ENCODE results near the gene TSPAN4.

Gene TSPAN4

DNA sequence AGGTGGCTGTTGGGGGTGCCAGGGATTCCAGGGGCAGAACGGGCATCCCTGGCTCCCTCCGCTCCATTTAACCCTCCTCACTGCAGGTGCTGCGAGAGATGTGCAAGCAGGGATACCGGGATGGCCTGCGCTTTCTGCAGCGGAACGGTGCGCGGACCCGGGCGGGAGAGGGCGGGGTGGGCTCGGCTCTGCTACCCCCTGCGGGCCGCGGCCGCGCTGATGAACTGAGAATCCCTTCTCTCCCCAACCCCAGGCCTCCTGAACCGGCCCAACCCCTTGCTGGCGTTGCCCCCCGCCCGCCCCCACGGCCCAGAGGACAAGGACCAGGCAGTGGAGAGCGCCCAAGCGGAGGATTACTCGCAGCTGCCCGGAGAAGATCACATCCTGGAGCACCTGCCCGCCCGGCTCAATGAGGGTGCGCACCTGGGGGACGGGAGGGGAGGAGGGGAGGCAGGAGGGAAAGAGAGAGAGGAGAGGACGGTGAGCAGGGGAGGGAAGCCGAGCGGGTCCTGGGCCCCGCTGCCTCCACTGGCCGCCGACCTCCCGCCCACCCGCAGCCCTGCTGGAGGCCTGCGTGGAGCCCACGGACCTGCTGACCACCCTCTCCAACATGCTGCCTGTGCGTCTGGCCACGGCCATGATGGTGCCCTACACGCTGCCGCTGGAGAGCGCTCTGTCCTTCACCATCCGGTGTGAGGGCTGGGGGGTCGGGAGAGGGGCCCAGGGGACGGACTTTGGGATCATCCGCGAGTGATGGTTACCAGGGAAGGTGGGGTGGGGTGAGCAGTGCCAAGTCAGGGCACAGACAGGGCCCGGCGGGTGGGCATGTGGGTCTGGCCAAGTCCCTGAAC, 19.0 kb upstream of the TSPAN4 start:
- DNase-seq (ENCODE audit: low read depth, low spot score): no peak

DNA sequence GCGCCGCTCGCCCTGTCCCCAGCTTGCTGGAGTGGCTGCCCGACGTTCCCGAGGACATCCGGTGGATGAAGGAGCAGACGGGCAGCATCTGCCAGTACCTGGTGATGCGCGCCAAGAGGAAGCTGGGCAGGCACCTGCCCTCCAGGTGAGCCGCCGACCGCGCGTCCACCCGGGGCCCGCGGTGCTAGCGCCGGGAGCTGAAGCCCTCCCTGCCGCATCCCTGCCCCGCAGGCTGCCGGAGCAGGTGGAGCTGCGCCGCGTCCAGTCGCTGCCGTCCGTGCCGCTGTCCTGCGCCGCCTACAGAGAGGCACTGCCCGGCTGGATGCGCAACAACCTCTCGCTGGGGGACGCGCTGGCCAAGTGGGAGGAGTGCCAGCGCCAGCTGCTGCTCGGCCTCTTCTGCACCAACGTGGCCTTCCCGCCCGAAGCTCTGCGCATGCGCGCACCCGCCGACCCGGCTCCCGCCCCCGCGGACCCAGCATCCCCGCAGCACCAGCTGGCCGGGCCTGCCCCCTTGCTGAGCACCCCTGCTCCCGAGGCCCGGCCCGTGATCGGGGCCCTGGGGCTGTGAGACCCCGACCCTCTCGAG, 18.3 kb upstream of the TSPAN4 start:
- DNase-seq (ENCODE audit: low read depth, low spot score): no peak

DNA sequence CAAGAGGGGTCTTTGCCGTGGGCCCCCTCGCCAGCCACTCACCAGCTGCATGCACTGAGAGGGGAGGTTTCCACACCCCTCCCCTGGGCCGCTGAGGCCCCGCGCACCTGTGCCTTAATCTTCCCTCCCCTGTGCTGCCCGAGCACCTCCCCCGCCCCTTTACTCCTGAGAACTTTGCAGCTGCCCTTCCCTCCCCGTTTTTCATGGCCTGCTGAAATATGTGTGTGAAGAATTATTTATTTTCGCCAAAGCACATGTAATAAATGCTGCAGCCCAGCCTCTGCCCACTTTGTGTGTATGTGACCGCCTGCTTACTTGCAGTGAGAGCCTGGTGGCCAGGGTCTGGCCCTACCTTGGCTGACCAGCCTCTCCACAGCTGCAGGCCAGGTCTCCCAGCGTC, 17.7 kb upstream of the TSPAN4 start:
- no peak for DNase-seq (ENCODE audit: low read depth, low spot score)

DNA sequence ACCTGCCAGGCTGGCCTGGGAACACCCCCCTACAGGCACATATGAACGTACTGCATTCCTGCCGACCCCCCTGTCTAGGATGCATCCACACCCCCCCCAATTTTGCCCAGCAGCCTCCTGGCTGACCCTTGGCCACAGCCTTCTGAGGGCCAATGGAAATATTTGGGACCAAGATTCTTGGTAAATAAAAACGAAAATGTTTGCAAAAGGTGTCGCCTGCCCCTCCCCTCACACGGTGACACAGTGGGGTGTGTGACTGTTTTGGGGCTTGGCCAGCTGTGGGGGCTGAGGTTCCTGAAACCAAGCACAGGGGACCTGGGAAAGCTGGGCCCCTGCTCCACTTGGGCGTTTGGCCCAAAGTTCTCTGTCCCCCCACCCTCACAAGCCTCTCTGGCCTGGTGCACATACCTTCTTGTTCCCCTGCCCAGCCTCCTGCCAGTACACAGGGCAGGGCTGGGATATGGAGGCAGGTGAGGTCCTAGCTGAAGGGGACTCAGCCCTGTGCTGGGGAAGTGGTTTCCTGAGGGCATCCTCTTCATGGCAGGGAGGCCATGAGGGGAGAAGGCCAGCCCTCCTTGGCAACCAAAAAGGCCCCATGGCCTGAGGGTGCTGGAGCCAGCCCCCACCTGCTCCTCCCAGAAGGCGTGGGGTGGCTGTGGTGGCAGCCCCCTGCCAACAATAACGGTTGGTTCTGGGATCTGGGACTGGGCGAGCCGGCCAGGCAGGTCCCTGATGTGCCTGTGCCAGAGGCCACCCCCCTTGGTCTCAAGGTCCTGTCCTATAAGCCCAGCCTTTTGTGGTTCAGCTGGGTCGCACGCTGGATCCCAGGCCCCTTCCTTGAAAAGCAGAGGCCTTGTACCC, 17.1 kb upstream of the TSPAN4 start:
- DNase-seq (ENCODE audit: low read depth, low spot score): no peak

DNA sequence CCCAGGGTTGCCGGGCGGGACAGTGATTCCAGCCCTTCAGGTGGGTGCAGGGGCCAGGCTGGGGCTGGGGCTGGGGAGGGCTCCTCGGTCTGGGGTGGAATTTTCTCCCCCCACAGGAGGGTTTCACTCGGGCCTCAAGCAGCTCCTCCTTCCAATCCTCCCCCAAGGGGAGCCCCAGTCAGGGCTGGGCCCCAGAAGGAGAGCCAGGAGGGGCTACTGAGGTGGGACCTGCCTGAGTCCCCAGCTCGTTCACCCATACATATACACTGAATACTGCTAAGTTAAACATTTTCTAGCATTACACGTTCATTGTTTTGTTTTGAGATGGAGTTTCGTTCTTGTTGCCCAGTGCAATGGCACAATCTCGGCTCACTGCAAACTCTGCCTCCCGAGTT, 16.4 kb upstream of the TSPAN4 start:
- no peak for DNase-seq (ENCODE audit: low read depth, low spot score)

DNA sequence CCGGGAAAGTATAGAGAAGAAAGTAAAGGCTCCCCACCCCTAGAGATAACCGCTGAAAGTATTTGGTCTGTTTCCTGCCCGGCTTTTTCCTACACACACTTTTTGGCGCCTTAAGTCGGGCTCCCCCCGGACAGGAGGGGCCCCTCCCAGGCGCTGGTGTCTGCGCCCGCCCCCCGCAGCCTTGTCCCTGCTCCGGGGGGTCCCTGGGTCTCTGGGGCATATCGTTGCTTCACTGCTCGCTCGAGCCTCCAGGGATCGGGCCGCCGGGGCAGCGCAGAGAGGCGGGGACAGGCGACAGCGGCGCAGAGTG, 15.9 kb upstream of the TSPAN4 start:
- DNase-seq (ENCODE audit: low read depth, low spot score): no peak

DNA sequence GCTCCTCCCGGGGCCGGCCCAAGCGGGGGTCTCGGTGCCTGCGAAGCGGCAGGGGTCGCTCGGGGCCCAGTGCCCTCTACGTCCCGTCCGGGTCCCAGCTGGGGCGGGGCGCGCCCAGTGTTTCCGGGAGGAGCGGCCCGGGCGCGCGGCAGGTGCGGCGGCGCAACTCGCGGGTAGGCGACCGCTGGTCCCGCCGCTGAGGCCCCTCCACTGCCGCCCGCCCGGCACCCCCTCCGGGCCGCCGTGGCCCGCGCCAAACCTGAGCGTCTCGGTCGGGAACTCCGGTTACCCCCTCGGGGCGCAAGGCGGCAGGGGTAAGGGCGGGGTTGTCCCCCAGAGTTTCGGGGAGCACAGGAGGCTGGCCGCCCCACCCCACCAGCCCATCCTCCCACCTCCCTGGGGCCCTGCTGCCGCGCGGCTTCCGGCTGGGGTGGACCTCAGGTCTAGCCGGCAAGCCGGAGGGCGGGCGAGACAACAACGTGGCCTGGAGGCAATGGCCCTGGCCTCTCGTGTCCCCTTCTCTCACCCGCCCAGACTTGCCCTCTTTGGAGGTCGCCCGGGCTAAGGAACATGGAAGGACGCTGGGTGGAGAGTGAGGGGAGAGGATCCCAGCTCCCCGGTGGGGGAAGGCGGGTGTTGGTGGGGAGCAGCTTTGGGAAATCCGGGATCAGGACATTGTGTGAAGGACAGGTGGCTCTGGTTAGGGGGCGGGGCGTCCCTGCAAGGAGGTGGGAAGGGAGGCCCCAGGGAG, 15.3 kb upstream of the TSPAN4 start:
- no peak for DNase-seq (ENCODE audit: low read depth, low spot score)

DNA sequence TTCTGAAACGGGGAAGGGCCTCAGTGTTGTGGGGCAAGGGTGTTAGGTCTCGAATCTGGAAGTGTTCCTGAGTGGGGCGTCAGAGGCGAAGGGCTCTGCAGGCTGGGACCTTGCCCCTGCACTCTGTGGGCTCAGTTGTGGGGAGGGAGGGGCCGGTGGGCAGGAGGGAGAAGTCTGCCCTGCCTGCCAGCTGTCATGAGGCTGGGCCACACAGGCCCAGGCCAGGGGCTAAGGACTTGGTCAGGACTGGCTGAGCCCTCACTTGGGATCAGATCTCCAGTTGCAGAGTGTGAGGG, 14.8 kb upstream of the TSPAN4 start, which contains the start of gene CRACR2B:
TSS of gene CRACR2B (plus strand) at position 23 of the 296 bp plus-strand sequence. CDS start 689 bp downstream, outside the sequence.
- no peak for DNase-seq (ENCODE audit: low read depth, low spot score)

DNA sequence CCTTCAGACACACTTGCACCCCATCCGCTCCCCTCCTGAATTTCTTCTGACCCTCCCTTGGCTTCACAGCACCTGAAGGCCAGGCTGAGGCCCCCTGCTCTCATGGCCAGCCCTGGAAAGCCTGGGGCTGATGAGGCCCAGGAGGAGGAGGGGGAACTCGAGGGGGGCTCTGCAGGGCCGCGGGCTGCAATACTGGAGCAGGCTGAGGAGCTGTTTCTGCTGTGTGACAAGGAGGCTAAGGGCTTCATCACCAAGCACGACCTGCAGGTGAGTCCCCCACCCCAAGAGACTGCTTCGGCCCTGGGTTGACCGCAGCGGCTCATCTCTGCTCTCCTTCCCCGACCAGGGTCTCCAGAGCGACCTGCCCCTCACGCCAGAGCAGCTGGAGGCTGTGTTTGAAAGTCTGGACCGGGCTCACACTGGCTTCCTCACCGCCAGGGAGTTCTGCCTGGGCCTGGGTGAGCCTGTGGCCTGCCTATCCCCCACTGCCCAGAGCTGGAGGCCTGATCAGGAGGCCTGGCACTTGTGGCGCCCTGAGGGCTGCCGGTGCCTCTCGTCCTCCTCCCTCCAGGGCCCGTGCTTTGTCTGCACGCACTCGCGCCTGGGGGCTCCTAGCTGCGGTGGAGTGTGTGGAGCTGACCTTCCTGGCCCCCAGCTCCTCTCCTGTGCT, 14.0 kb upstream of the TSPAN4 start:
- no peak for DNase-seq (ENCODE audit: low read depth, low spot score)

DNA sequence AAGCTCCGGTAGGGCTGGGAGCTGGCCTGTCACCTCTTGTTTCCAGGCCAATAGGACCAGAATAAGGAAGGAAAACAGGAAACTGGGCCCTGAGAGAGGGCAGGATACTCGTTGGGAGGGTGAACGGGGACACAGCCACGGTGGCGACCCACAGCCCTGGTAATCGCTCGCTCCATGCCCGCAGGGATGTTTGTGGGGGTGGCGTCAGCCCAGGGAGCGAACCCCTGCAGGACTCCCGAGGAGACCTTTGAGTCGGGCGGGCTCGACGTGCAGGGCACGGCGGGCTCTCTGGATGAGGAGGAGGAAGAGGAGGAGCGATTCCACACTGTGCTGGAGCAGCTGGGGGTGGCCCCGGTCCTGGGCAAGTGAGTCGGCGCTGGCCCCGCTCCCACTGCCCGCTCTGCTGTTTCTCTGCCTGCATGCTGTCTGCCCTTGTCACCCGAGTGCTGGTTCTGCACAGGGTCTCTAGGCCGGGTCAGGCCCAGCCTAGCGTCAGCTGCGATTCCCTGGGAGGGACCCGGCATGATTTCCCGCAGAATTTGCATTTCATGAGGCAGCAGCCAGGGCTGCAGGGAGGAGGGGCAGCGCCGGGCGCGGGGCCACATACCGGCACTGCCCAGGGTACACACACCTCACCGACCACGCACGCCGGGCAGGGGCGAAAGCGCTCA, 13.3 kb upstream of the TSPAN4 start:
- DNase-seq (ENCODE audit: low read depth, low spot score): no peak

DNA sequence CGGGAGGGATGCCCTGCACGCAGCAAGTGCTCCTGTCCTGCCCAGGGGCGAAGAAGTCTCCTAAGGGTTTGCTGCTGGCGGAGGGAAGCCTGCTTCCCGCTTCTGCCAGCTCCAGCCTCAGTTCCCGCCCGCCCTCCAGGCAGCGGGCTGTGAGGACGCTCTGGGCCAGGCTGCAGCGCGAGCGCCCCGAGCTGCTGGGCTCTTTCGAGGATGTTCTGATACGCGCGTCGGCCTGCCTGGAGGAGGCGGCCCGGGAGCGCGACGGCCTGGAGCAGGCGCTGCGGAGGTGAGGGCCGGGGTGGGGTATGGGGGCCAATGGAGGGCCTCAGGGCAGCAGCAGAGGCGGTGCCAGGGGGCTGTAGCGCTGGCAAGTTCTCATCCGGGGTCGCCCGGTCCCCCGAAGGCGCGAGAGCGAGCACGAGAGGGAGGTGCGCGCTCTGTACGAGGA, 12.8 kb upstream of the TSPAN4 start:
- DNase-seq (ENCODE audit: low read depth, low spot score): no peak

DNA sequence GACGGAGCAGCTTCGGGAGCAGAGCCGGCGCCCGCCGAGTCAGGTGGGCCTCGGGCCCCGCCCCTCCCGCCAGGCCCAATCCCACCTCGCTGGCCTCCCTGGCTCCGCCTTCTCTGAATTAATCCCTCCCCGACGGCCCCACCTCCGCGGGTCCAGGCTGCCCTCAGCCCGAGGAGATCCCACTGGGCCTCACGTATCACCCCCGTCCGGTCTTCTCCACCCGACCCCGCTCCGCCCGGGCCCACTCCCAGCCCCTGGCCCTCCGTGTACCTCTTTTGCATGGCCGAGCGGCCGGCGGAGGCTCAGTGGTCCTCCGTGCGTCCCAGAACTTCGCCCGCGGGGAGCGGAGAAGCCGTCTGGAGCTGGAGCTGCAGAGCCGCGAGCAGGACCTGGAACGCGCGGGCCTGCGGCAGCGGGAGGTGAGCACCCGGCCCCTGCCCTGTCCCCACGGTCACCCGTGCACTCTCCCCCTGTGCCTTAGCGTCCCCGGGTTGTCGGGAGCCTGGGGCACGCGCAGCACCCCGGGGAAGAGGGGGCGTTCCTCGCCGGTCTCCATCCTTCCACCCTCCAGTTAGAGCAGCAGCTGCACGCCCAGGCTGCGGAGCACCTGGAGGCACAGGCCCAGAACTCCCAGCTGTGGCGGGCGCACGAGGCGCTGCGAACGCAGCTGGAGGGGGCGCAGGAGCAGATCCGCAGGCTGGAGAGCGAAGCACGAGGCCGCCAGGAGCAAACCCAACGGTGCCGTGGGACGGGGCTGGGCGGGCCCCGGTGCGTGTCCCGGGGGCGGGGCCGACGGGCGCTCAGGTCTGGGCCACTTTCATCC, 12.1 kb upstream of the TSPAN4 start:
- DNase-seq (ENCODE audit: low read depth, low spot score): peak; percentile 46

DNA sequence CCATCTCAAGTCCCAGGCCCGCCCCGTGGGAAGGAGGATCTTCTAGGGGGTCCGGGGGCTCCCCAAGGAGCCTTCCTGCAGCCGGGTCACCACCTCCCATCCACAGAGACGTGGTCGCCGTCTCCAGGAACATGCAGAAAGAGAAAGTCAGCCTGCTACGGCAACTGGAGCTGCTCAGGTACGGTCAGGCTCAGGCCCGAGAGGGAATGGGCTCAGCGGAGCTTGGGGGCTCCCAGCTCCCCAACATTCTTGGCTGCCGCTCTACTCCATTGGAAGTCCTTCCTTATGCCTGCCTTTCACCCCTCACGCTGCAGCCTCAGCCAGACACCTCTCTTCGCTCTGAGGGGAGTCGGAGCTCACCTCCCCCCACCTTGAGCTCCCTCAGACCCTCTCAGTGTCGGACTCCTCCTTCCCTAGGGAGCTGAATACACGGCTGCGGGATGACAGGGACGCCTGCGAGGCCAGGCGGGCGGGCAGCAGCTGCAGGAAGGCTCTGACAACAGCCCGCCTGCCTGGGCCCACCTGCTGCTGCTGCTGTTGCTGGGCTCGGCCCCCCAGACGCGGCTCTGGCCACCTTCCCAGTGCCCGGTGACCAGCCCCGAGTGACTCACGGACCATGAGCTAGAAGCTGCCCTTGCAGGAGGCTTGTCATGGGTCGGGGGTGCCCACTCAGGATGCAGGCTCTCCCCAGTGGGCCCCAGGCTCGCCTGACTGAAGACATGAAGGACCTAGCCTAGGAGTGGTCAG, 11.4 kb upstream of the TSPAN4 start:
- no peak for DNase-seq (ENCODE audit: low read depth, low spot score)

DNA sequence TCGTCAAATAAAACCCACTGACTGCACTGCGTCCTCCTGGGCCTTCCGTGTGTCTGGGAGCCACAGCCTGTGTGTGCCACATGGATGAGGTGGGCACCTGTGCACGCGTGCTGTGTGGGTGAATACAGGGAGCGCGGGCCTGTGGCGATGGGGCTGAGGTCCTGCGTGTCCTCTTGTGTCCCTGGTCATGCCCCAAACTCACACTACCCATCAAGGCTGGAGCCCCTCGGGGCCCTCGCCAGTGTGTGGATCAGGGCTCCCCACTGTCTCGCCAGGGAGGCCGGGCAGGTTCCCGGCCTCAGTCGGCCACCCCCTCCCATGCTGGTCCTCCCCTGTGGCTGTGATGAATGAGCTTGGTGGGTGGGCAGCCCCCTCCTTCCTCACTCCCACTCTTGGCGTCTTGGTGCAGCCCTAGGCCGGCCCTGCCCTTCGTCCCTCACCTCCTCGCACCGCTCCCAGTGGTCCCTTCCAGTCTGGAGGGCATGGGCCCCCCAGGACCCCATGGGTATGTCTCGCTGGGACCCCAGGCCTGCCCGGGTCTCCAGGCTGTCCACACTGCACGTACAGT, 10.6 kb upstream of the TSPAN4 start:
- DNase-seq (ENCODE audit: low read depth, low spot score): no peak

DNA sequence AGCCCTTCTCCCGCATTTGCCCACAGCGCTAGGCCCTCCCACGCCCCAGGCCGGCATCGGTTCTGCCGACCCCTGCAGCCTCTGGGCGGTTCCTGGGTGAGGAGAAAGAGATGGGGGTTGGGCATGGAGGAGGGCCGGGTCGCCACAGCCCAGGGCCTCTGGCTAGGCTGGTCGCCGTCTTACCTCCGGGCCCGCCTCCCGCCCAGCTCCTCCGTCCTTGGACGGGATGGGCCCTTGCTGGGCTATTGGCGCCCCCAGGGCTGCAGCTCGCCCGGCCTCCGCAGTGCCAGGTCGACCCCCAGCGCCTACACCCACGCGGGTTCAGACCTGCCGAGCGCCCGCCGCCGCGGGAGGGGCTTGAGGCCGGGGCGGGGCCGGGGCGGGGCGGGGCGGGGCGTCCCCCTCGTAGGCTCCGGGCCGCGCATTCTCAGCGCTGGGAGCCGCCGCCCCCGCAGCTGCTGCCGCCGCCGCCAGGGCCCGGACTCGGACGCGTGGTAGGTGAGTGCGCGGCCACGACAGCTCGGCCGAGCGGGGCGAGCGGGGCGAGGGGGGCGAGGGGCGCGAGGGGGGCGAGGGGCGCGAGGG, 10.0 kb upstream of the TSPAN4 start, which contains the start of gene CD151:
TSS of gene CD151 (plus strand) at position 424 of the 585 bp plus-strand sequence. CDS start 3,118 bp downstream, outside the sequence.
- DNase-seq (ENCODE audit: low read depth, low spot score): no peak

DNA sequence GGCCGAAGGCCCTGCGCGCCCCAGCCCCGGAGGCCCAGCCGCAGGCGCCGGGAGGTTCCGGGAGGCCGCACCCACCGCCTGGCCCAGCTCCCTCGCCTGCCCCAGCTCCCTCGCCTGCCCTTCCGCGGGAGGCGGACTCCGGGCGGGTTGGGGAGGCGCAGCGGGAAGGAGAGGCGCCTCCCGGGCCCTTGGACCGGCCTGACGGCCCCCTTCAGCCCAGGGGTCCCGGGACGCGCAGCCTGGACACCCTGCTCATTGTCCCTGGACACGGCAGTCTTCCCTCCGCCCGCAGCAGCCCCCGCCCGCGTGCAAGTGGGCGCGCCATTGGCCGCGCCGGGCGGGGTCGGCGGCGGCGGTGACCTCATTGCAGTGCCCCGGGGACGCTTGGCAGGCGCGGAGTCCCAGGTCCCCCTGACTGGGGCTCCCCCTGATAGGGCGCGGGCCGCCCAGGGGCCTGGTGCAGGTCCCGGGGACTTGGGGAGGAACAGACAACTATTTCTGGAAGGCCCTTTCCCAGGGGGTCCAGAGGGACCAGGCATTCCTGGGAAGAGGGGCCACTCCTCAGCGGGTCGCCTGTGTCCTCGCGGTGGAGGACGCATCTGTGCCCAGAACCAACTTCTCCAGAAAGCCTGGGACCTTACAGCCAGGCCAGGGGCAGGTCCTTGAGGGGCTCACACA, 9.4 kb upstream of the TSPAN4 start:
- DNase-seq (ENCODE audit: low read depth, low spot score): no peak

DNA sequence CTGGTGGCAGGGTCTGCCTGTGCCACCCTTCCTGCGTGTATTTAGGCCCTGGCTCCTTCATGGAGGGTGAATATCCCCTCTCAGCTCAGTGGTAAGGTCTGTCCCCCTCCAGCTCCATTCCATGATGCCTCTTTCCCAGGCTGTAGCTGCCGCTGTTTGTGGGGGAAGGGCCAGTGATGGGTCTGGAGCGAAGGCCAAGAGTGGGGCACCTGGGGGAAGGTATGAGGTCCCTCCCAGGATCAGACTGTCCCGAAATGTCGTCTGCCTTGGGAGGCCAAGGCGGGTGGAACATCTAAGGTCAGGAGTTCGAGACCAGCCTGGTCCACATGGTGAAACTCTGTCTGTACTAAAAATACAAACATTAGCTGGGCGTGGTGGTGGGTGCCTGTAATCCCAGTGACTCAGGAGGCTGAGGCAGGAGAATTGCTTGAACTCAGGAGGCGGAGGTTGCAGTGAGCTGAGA, 8.8 kb upstream of the TSPAN4 start:
- no peak for DNase-seq (ENCODE audit: low read depth, low spot score)

All from activated naive CD8-positive, alpha-beta T cell treated with anti-CD3 and anti-CD28 coated beads, Interleukin-2, amount 50 U/mL, for 16 hours (primary cell).